Fibroblast of pulmonary artery (primary cell): ENCODE results near the gene DERA.
A peak's percentile ranks its signal among the peaks of the same experiment; 100 is the strongest.
"Not testable (repeated sequence)": the region's sequence is repeated elsewhere in the genome, so short reads cannot be mapped to it uniquely, and the experiment has no call there.

Source experiments
- DNase-seq: peaks from one replicate; pipeline ENCODE4 v3.0.0-alpha.2; 2010; ENCODE audit warnings: low read depth
- H3K4me3 ChIP-seq: replicated peaks from 2 replicates; pipeline ENCODE4 v1.5.1; 2011; ENCODE audit warnings: low read depth, mild to moderate bottlenecking, control low read depth, low read length, moderate library complexity
- TF ChIP-seq, protein P1 (sequence below): IDR thresholded peaks from 2 replicates; pipeline ENCODE4 v1.5.1; 2011; ENCODE audit warnings: mild to moderate bottlenecking, control low read depth, low read length, inconsistent platforms; ENCODE audit errors: missing control alignments

The DERA gene

DNA sequence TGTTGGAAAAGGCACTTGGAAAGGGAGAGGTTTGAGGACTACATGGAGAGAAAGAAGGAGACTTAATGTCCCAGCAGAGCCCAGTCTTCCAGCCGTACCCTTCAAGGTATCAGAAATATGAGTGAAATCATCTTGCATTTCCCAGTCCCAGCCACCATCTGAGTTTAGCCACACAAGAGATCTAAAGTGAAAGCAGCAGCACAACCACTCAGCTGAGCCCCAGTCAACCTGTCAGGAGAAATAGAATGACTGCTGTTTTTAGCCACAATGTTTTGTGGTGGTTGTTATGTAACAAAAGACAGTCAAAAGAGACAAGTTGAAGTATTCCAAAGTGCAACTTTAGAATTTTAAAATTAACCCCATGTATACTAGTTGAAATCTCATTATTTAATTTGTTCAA is 28.0 kb downstream of the DERA start:
- no peak for DNase-seq
- TF ChIP-seq, protein P1, sequence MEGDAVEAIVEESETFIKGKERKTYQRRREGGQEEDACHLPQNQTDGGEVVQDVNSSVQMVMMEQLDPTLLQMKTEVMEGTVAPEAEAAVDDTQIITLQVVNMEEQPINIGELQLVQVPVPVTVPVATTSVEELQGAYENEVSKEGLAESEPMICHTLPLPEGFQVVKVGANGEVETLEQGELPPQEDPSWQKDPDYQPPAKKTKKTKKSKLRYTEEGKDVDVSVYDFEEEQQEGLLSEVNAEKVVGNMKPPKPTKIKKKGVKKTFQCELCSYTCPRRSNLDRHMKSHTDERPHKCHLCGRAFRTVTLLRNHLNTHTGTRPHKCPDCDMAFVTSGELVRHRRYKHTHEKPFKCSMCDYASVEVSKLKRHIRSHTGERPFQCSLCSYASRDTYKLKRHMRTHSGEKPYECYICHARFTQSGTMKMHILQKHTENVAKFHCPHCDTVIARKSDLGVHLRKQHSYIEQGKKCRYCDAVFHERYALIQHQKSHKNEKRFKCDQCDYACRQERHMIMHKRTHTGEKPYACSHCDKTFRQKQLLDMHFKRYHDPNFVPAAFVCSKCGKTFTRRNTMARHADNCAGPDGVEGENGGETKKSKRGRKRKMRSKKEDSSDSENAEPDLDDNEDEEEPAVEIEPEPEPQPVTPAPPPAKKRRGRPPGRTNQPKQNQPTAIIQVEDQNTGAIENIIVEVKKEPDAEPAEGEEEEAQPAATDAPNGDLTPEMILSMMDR = no peak
- no peak overlapping the region for H3K4me3 ChIP-seq

DNA sequence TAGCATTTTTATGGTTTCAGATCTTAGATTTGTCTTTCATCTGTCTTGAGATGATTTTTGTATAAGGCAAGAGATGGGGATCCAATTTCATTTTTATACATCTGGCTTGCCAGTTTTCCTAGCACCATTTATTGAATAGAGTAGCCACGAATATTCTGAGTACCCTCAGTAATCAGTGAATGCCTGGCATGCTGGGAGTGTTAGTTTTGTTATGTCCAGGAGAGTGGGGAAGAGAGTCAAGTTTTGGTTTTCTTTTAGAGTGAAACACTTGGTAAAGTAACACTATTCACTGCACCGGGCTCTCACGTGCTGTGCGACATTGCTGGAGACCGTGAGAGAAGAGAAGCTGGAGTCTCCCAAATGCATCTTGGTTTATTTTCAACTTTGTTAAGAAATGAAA is 31.3 kb downstream of the DERA start:
- H3K4me3 ChIP-seq = no peak overlapping the region
- TF ChIP-seq, protein P1 = no peak
- DNase-seq = no peak

DNA sequence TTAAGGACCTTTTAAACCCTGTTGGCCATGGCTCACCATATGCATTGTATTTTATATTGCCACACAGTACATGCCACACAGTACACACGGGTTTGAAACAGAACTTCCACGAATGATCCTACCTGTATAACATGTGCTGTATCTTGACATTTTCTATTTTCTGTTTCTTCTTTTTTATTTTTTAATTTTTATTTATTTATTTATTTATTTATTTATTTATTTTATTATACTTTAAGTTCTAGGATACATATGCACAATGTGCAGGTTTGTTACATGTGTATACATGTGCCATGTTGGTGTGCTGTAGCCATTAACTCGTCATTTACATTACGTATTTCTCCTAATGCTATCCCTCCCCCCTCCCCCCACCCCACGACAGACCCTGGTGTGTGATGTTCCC is 32.4 kb downstream of the DERA start:
- not testable (repeated sequence) for DNase-seq, H3K4me3 ChIP-seq

DNA sequence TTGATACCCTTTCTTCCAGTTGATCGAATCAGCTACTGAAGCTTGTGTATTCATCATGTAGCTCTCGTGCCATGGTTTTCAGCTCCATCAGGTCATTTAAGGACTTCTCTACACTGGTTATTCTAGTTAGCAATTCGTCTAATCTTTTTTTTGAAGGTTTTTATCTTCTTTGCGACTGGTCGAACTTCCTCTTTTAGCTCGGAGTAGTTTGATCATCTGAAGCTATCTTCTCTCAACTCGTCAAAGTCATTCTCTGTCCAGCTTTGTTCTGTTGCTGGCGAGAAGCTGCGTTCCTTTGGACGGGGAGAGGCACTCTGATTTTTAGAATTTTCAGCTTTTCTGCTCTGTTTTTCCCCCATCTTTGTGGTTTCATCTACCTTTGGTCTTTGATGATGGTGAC is 37.3 kb downstream of the DERA start:
- not testable (repeated sequence) for DNase-seq, H3K4me3 ChIP-seq

DNA sequence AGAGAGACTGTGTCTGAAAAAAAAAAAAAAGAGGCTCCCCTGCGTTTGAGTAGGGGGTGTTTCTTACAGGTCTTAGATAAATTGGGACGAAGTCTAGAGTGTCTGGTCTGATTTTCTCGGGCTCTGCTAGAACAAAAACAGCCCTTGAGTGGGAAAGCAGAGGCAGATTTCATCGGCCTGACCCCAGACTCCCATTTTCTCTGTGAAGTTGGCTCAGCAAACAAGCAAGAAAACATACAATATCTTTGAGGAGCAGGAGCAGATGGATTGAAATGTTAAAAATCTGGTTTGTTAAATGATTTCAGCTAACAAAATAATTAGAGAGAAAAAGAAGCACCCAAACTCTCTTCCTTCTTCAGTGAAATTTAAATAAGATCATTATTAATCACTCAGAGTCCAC is 44.1 kb downstream of the DERA start:
- TF ChIP-seq, protein P1 = no peak
- no peak overlapping the region for H3K4me3 ChIP-seq
- no peak for DNase-seq

DNA sequence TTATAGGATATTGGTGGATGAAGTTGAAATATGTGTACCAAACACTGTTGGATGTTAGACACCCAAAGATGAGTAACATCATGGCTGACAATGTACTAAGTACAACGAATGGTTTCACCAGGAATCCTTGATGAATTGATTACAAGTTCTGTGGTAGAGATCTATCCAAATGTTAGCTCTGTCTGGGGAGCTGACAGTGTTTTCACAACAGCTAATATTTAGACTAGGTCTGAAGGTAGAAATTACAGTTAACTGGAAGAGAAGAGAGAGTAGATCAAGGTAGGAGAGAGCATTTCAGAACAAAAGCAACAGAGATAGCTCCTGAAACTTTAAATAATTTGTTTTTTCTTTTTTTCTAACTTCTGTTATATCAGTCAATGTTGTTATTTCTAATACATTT is 44.9 kb downstream of the DERA start:
- no peak overlapping the region for H3K4me3 ChIP-seq
- TF ChIP-seq, protein P1 = no peak
- no peak for DNase-seq

DNA sequence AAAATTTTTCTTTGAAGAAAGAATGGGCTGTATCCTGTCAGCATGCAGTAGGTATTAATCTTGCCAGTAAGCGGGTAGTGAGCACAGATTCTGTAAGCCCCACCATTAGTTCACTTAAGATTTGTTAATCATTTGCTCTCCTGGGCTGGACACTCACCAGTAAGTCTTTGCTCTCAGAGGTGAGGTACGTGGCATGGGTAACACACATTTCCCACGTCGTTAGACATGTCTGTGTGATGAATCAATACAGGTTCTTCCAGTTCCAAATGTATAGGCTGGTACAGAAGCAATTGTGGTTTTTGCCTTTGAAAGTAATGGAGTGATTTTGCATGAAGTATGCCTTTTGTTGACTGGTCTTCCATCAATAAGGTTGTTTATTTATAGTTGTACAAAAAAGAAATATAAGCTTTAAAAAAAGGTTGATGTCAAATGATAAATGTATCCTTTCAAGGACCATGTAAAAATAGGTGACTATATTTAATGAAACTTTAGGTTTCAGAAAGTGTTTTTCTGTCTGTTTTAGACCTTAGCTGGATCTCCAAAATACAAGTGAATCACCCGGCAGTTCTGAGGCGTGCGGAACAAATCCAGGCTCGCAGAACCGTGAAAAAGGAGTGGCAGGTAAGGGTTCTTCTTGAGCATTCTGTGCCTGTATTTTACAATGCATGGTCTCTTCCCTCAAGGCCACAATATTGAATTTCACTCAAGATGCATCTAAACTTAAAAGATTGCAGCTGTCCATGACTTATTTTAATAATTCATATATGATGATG is 45.5 kb downstream of the DERA start:
- TF ChIP-seq, protein P1 = no peak
- H3K4me3 ChIP-seq = no peak overlapping the region
- DNase-seq = no peak

DNA sequence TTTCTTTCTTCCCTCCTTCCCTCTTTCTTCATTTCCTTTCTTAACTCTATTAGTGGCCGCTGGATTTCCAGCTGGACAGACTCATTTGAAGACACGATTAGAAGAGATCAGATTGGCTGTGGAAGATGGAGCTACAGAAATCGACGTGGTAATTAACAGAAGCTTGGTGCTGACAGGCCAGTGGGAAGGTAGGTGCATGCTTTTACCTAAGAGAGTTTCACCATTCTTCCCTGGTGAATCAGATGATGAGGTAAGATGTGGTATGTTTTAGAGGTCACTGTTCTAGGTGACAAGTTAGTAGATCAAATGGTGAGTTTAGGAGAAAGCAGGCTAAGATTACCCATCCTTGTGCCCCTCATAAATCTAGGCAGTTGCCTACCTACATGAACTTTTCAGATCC is 51.6 kb downstream of the DERA start:
- TF ChIP-seq, protein P1 = no peak
- DNase-seq = peak; percentile 14
- H3K4me3 ChIP-seq = no peak overlapping the region
